Loucy (cell line): ENCODE results near the gene FDXR.
"Not testable (repeated sequence)": the region's sequence is repeated elsewhere in the genome, so short reads cannot be mapped to it uniquely, and the experiment has no call there.

Experiments used
- H2AFZ ChIP-seq: fragments of 200-600 bp; sonication (generic); 2 replicates; pipeline ENCODE4 v1.6.0; 2016; ENCODE audit warnings: antibody characterized with exemption, mild to moderate bottlenecking, low read length, moderate library complexity
- H3F3A ChIP-seq: fragments of 200-600 bp; 2 replicates; pipeline ENCODE4 v1.6.0; 2016; ENCODE audit warnings: antibody characterized with exemption, low read depth, mild to moderate bottlenecking
- H3K27me3 ChIP-seq: fragments of 200-600 bp; sonication (generic); 2 replicates; pipeline ENCODE4 v1.6.1; 2014; ENCODE audit warnings: low read length, mild to moderate bottlenecking; ENCODE audit not compliant: insufficient read depth, poor library complexity, severe bottlenecking
- H3K36me3 ChIP-seq: fragments of 200-600 bp; sonication (generic); 2 replicates; pipeline ENCODE4 v1.6.1; 2016; ENCODE audit warnings: low read length; ENCODE audit not compliant: insufficient read depth
- H3K4me1 ChIP-seq: fragments of 200-600 bp; sonication (generic); 2 replicates; pipeline ENCODE4 v1.5.1; 2014; ENCODE audit warnings: low read length, mild to moderate bottlenecking; ENCODE audit not compliant: insufficient read depth, poor library complexity, severe bottlenecking
- H3K4me2 ChIP-seq: fragments of 200-600 bp; sonication (generic); 2 replicates; pipeline ENCODE4 v1.6.0; 2014; ENCODE audit warnings: antibody characterized with exemption, low read length, low read depth, mild to moderate bottlenecking; ENCODE audit not compliant: poor library complexity, severe bottlenecking
- H3K4me3 ChIP-seq: fragments of 200-600 bp; sonication (generic); 2 replicates; pipeline ENCODE4 v1.5.1; 2014; ENCODE audit warnings: low read length, mild to moderate bottlenecking, mixed read lengths; ENCODE audit not compliant: poor library complexity, severe bottlenecking
- H3K79me2 ChIP-seq: fragments of 200-600 bp; sonication (generic); 2 replicates; pipeline ENCODE4 v1.6.1; 2014; ENCODE audit warnings: low read length; ENCODE audit not compliant: insufficient read depth
- H3K9ac ChIP-seq: fragments of 200-600 bp; sonication (generic); 2 replicates; pipeline ENCODE4 v1.6.0; 2014; ENCODE audit warnings: mild to moderate bottlenecking, low read depth, low read length, moderate library complexity; ENCODE audit not compliant: poor library complexity, severe bottlenecking
- H3K9me2 ChIP-seq: fragments of 200-600 bp; sonication (generic); replicated peaks from 2 replicates; pipeline ENCODE4 v1.6.1; 2016; ENCODE audit warnings: low read depth, low read length, mixed read lengths
- H3K9me3 ChIP-seq: fragments of 200-600 bp; sonication (generic); 2 replicates; pipeline ENCODE4 v1.6.1; 2014; ENCODE audit warnings: mild to moderate bottlenecking, antibody characterized with exemption, low read length, low read depth; ENCODE audit not compliant: insufficient read depth
- H4K20me1 ChIP-seq: fragments of 200-600 bp; sonication (generic); 2 replicates; pipeline ENCODE4 v1.6.0; 2014; ENCODE audit warnings: antibody characterized with exemption, low read length, mild to moderate bottlenecking; ENCODE audit not compliant: insufficient read depth, poor library complexity, severe bottlenecking
- CTCF ChIP-seq: fragments of 200-600 bp; sonication (generic); conservative IDR thresholded peaks from 2 replicates; pipeline ENCODE4 v1.5.1; 2014; ENCODE audit warnings: mild to moderate bottlenecking, antibody characterized with exemption, low read length
- EZH2phosphoT487 ChIP-seq: fragments of 200-600 bp; IDR thresholded peaks from 2 replicates; pipeline ENCODE4 v1.6.1; 2018; ENCODE audit warnings: antibody characterized with exemption, mild to moderate bottlenecking, moderate library complexity, borderline replicate concordance

The FDXR gene

GRCh38 chr17:74907012-74907411 is 34.2 kb upstream of the FDXR start:
- Histone ChIP-seq H3K79me2 (no peaks in the 10 kb centered on the region), H3F3A (no peaks in the 10 kb centered on the region), H3K9ac (no peak overlapping the region), H3K27me3 (no peaks in the 10 kb centered on the region), H3K9me2 (no peaks in the 10 kb centered on the region), H3K4me3 (no peak overlapping the region), H3K36me3 (no peaks in the 10 kb centered on the region), H3K4me2 (no peak overlapping the region), H3K4me1 (no peaks in the 10 kb centered on the region), H3K9me3 (no peaks in the 10 kb centered on the region), H4K20me1 (no peaks in the 10 kb centered on the region), H2AFZ (no peak overlapping the region)
- TF ChIP-seq CTCF: no peak
- no peak for TF ChIP-seq EZH2phosphoT487

- H3K27me3 ChIP-seq, H3K9me3 ChIP-seq, H3K36me3 ChIP-seq, H3K4me2 ChIP-seq, H3K9me2 ChIP-seq, H3K4me3 ChIP-seq, H3K9ac ChIP-seq, H3K79me2 ChIP-seq, H2AFZ ChIP-seq, H3F3A ChIP-seq, H4K20me1 ChIP-seq, H3K4me1 ChIP-seq: not testable (repeated sequence)
Measured at GRCh38 chr17:74906214-74906793, 33.5 kb upstream of the FDXR start.

GRCh38 chr17:74904687-74905409 is 32.1 kb upstream of the FDXR start:
- no peak overlapping the region for H3K9ac ChIP-seq
- no peak overlapping the region for H3K4me2 ChIP-seq
- H3K9me3 ChIP-seq: no peaks in the 10 kb centered on the region
- TF ChIP-seq EZH2phosphoT487: no peak
- no peaks in the 10 kb centered on the region for H3K27me3 ChIP-seq
- no peaks in the 10 kb centered on the region for H3K79me2 ChIP-seq
- no peaks in the 10 kb centered on the region for H3K9me2 ChIP-seq
- no peak overlapping the region for H2AFZ ChIP-seq
- H3K36me3 ChIP-seq: no peaks in the 10 kb centered on the region
- no peak overlapping the region for H3K4me3 ChIP-seq
- no peaks in the 10 kb centered on the region for H4K20me1 ChIP-seq
- no peaks in the 10 kb centered on the region for H3K4me1 ChIP-seq
- no peaks in the 10 kb centered on the region for H3F3A ChIP-seq

- H3K9me3 ChIP-seq: no peaks in the 10 kb centered on the region
- no peaks in the 10 kb centered on the region for H3K27me3 ChIP-seq
- H3K4me3 ChIP-seq: no peak overlapping the region
- no peaks in the 10 kb centered on the region for H3K4me1 ChIP-seq
- H3K9me2 ChIP-seq: no peaks in the 10 kb centered on the region
- H3K79me2 ChIP-seq: no peaks in the 10 kb centered on the region
- H3F3A ChIP-seq: no peaks in the 10 kb centered on the region
- no peak overlapping the region for H3K9ac ChIP-seq
- no peak for TF ChIP-seq EZH2phosphoT487
- no peak for TF ChIP-seq CTCF
- no peaks in the 10 kb centered on the region for H3K36me3 ChIP-seq
- H2AFZ ChIP-seq: no peak overlapping the region
- no peaks in the 10 kb centered on the region for H4K20me1 ChIP-seq
- no peak overlapping the region for H3K4me2 ChIP-seq
Measured at GRCh38 chr17:74903671-74904070, 30.9 kb upstream of the FDXR start.
